ENCODE measurements around the gene LIN37.
"Not testable (repeated sequence)": the region's sequence is repeated elsewhere in the genome, so short reads cannot be mapped to it uniquely, and the experiment has no call there.

Gene LIN37

DNA sequence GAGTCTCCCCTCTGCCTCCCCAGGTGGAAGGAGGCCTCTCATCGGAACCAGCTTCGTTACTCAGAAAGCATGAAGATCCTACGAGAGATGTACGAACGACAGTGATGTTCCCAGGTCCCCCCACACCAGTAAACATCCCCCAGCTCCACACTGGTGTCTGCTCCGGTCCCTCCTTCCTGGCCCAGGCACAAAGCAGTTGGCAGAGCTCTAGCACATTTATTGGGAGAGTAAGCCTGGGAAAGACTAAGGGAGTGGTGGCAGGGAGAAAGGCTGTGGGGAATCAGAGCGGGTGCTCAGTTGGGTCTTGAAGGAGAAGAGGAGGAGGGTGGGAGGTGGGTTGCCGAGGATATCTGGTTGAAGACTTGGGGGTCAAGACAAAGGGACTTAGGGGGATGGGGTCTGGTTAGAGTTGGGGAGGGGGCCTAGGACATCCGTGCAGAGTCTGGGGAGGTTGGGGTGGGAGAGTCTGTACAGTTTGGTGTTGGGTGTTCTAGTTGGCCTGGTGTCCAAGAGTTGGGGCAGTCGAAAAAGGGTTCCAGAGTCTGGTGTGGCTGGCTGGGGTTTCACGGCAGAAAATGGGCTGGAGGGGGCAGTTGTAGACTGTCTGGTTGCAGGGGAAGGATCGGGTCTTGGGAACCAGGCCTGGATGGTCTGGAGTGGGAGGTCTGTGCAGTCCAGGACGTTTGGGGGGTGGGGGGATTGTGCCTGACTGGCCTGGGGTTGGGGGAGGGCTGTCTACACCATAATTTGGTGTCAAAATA, 6.2 kb downstream of the LIN37 start:
- DNase-seq, result no peak

DNA sequence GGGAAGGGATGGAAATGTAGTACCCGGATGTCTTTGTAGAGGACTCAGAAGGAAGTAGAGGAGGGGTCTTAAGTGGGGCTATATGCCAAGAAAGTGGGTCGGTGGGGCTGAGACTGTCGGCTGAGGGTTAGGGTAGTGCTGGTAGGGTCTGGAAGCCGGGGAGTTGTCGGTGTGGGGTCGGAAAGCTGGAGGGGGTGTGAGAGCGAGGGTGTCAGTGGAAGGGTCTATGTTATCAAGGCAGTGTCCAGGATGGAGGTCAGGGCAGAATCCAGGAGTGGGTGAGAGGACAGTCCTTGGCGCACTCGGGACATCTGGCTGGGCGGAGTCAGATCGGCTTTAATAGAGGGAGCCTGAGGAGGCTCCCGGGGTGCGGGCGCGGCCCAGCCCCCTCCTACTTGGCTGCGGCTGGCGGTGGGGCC, 6.8 kb downstream of the LIN37 start:
- DNase-seq, result no peak

DNA sequence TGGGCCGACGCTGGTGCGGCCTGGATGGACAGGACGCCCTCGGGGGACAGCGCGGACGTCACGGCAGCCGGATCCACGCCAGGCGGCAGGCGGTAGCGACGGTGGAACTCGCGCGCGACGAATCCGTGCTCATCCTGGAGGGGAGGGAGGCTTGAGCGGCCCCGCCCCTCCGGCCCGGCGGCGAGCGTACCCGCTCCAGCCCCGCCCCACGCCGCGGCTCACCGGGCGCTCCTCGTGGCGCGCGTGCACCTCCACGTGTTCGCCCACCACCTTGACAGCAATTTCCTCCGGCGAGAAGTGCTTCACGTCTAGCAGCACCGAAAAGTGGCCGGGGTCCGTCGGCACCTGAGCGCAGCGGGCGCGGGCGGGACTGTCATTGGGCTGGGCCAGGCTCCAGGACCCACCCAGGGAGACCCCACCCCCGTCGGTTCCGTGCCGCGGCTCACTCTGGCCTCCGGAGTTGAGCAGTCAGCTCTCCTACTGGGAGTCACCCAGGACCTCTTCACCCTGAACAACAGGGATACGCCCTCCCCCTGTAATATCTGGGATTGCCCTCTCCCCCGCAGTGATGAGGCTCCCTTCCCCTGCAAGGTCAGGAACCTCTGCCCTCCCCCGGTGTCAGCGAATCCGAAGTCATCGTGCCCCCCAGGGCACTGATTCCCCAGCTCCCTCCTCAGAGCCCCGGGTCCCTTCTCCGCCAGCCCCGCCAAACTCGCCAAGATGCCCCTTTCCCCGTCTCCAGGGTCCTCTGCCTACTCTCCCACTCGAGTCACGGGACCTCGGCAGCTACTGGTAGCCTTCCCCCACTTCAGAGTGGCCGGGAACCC, 7.4 kb downstream of the LIN37 start:
- DNase-seq, result peak; percentile 71

DNA sequence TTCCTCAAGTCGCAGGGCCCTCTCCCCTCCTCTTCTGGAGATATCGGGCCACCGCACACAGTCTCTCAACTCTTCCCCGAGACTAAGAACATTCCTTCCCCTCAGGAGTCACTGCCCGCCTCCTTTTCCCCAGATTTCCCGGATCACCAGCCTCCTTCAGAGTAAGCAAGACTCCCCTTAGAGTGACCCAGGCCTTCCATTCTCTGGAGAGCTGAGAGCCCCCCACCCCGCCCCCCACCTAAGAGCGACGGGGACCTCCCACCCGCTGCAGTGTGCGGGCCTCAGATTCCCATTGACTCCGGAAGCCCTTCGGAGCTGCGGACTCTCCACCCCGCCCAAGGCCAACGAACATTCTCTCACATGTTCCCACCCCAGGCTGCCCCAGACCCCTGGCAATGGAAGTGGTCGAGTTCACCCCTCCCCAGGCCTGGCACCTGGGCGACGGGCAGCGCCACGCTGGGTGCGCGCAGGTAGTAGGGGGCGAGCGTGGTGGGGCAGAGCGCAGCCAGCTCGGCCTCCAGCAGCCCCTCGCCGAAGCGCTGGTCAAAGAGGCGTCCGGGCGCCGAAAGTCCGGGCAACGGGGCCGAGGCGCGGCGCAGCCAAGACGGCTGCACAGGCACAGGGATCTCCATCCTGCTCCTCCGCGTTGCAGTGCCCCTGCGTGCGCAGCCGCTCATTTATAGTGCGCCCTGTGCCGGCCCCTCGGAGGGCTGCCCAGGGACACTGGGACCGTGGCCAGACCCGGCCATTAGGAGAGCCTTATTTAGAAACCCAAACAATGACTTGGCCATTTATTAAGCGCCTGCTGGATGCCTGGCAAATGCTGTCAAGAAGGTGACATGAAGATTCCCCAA, 8.2 kb downstream of the LIN37 start, which contains the start of gene HSPB6:
TSS of gene HSPB6 (minus strand) at position 653 of the 854 bp plus-strand sequence. CDS start at position 632, 21 bp downstream.
- DNase-seq, result no peak

DNA sequence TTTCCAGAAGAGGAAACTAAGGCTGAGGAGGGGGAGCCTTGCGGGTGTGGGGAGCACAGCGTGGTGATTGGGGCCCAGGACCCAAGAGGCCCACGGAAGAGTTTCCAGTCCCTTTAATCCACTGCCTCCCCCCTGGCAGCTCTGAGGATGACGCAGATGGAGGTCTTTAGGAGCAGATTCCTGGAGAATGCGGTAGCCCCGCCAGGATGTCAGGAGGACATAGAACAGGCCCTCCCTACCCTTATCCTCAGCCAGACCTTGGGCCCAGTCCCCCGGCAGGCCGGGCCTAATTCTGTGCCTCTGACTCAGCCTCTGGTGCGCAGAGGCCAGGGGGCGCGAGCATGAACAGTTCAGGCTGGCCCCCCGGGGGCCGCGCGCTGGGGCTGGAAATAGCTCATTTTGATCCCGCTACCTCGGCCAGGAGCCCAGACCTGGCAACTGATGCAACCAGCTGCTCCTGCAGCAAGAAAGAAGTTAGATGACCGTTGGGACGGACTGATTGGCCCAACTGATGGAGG, 8.9 kb downstream of the LIN37 start:
- DNase-seq, result peak; percentile 10

DNA sequence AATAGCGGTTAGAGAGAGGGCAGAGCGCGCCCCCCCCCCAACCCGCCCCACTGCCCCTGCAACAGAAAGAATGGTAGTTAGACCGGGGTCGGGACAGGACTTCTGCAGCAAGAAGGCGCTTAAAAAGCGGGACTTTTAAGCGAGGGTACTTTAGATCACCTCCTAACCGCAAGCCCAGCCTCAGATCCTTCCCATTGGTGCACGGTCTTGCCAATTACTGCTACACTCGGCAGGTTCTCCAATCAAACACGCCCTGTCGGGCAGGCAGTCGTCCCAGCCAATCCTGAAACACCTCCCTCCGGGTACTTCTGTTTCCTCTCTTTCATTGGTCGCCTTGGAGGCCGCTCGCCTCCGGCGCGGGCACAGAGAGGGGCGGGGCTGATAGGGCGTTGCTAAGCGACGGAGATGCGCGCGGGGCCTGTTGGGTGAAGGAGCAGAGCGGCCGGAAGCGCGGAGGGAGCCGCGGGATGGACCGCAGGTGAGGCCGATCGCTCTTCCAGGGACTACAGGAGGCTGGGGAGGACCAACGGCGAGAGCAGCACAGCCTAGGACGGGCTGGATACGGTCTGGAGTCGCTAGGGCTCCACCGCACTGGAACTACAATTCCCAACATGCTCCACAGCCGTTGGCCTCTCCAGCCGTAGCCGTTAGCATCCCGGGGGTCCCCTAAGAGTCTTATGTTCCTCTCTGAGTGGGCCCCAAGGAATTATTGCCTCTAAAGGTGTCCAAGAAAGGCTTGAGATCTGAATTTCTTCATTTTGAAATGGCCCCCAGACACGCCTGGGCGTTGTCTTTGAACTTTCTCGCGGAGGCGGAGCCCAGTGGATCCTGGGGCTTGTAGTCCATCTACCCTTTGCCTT, 9.6 kb downstream of the LIN37 start, which contains the start of gene PROSER3:
TSS of gene PROSER3 (plus strand) at position 428 of the 860 bp plus-strand sequence. CDS start at position 468, 40 bp downstream.
- DNase-seq, result peak; percentile 100

DNA sequence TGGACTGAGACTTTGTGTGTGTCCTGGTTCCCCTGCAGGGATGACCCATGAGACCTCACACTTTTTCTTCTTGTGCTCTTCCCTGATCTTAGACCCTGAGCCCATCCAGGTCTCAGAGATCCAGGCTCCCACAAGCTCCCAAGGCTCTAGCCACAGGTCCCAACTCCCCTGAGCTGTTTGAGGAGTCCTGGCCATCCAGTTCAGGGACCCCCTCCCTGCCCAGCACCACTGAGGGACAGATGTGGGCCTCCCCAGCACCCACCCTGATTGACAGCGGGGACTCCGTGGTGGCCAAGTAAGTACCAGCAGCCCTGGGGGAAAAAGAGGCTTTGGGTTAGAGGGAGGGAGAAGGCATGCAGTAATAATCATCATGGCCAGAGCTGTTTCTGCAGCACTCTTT, 11.3 kb downstream of the LIN37 start:
- DNase-seq, result no peak

DNA sequence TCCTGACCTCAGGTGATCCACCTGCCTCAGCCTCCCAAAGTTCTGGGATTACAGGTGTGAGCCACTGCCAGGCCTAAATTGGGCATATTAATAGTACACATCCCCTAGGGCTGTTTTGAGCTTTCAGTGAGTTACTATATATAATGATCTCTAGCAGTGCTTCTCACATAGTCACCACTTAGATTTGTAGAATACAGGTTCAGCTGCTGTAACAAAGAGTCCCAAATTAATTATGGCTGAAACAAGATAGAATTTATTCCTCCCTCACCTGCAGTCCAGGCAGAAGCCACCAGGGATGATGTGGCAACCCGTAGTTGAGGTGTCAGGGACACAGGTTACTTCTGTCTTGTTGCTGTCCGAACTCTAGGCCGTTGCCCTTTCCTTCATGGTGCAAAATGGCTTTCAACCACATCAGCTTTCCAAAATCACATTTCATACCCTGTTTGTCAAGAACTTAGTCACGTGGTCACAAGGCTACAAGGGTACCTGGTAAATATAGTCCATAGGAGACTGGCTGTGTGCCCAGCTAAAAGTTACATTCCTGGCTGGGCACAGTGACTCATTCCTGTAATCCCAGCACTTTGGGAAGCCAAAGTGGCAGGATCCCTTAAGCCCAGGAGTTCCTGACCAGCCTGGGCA, 12.5 kb downstream of the LIN37 start:
- DNase-seq, result no peak

DNA sequence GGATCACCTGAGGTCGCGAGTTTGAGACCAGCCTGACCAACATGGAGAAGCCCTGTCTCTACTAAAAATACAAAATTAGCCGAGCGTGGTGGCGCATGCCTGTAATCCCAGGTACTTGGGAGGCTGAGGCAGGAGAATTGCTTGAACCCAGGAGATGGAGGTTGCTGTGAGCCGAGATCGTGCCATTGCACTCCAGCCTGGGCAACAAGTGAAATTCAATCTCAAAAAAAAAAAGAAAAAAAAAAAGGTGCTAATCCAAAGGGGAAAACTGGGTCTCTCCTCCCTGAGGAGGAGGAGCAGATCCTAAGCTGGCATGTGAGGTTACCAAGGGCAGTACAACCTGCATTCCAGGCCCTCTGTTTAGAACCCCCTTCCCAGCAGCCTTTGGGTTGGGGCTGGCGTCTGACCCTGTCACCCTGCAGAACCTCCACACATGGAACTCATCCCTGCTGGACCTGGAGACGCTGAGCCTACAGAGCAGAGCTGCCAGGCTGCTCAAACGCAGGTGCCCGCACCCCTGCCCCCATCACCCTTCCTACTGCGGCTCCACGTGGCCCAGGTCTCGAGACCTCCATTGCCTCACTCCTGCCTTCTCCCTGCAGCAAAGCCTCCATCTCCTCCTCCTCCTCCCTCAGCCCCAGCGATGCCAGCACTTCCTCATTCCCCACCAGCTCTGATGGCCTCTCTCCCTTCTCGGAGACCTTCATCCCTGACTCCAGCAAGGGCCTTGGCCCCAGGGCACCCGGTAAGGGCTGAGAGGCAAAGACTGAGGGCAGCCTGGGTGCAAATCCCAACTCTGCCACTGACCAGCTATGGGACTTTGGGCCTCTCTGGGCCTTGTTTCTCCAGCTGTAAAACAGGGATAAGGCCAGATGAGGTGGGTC, 16.3 kb downstream of the LIN37 start:
- DNase-seq, result no peak

DNA sequence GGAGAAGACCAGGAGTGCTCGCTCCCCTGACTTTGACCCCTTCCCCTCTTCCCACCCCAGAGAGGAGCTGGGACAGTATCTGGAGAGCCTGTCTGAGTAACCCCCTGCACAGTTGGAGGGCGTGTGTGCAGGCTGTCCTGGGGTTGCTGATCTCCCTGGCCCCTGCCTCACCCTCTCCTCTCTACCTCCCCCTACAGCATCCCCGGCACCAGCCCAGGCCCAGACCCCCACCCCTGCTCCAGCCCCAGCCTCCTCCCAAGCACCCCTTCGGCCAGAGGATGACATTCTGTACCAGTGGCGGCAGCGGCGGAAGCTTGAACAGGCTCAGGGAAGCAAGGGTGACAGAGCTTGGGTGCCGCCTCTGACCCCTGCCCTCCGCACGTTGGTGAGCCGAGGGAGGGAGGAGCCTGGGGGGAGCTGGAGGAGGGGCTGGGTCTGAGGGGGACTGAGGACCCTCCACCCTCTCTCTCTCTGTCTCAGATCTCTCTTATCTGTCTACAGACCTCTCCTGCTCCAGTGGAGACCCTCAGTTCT, 18.3 kb downstream of the LIN37 start:
- DNase-seq, result no peak

DNA sequence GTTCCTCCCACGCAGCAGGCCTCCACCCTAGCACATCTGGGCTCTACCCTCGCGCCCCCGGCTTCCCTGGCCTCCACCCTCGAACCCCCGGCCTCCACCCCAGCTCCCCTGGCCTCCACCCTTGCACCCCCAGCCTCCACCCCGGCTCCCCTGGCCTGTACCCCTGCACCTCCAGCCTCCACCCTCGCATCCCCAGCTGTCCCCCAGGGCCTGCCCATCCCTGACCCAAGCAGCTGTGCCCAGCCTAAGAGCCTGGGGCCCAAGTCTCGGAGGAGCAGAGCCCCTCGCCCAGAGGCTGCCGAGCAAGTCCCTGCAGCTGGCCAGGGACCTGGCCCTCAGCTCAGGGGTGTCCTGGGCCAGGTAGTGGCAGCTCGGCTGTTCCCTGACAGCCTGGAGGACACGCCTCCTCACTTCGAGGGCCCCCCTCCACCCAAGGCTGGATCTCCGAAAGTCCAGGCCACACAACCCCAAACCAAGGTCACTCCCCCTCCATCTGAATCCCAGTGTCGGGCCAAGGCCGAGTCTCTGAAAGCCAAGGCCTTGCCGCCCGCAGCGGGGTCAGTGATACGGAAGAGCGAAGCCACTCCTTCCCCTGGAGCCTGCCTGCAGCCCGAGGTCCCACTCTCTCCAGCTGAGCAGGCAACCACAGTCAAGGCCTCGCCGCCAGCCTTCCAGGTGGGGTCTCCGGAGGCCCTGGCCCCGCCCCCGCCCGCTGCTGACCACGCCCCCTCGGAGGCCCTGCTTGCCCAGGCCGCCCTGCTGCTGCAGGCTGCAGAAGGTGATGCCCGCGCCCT, 19.1 kb downstream of the LIN37 start:
- DNase-seq, result no peak

DNA sequence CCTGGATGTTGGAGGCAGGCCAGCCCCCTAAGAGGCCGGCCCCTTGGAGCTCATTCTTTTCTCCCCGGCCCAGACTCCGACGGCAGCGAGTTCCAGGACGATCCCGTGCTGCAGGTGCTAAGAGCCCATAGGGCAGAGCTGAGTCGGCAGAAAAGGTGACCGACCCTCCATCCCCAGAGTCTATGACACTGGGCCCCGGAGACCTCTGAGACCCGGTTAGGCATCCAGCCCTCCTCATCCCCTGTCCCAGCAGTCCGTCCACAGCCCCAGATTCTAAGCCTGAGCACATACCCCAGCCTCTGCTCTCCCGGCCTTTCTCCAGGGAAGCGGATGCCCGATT, 19.7 kb downstream of the LIN37 start:
- DNase-seq, result no peak

DNA sequence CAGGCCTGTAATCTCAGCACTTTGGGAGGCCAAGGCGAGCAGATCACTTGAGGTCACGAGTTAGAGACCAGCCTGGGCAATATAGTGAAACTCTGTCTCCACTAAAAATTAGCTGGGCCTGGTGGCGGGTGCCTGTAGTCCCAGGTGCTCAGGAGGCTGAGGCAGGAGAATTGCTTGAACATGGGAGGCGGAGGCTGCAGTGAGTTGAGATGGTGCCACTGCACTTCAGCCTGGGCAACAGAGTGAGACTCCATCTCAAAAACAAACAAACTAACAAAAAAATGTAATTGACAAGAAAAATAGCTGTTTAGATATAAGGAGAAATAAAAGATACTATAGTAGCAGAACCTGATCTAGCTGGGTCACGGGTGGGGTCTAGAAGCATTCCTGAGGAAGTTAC, 24.0 kb downstream of the LIN37 start:
- not testable (repeated sequence) for DNase-seq

DNA sequence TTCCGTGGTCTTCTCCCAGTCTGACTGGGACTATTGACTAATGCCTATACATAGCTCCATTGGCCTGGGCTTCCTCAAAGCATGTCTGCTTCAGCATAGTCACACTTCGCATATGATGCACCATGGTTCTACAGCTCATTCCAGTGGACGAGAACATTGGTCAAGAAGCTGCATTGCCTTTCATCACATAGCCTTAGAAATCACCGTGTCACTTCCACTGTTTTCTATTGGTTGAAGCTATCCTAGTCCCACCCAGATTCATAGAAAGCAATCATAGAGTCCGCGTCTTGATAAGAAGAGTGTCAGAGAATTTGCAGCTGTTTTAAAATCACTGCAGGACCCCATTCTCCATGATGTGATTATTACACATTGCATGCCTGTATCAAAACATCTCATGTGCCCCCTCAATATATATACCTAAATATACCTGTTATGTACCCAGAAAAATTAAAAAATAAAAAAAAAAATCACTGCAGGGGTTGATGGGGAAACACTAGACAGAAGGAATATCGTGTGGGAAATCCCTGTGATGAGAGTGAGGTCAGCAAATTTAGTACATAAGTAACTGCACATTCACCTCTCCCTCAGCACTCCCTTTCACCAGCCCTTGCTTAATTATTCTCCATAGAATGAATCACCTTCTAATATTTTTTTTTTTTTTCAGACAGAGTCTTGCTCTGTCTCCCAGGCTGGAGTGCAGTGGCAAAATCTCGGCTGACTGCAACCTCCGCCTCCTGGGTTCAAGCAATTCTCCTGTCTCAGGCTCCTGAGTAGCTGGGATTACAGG, 24.8 kb downstream of the LIN37 start:
- DNase-seq, result no peak

DNA sequence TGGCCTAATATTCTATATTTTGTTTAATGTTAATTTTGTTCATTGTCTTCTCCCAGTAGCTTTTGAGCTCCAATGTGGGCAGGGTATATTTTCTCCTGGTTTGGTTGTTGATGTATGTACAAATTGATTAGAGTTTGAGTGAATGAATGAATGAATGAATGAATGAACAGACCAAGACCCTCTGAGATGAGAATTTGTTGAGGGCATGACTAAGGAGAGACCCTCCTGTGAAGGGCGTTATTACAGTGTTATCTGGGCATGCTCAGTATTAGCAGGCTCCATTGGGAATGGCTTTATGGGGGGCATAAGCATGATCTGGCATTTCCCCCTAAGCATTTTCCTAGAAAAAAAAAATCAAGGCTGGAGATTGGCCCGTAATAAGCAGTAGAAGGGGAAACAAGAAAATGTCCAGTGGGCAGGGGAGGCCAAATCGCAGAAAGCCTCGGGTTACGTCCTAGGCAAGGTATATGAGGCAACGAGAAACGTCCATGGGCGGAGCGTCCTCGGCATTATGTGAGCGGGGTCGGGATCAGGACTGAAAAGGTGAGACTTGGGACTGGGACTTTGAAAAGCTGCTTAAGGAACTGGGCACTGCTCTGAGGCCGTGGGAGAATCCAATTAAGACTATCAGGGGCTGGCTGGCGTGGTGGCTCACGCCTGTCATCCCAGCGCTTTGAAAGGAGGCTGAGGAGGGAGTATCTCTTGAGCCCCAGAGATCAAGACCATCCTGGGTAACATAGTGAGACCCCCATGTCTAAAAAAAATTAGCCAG, 26.1 kb downstream of the LIN37 start:
- DNase-seq, result no peak

DNA sequence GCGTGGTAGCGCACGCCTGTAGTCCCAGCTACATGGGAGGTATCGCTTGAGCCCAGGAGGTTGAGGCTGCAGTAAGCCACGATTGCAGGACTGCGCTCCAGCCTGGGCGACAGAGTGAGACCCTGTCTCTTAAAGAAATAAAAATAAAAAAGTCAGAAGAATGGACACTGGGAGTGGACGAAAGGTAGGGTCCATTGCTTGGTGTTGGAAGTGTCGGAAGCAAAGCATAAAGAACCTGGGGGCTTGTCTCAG, 26.6 kb downstream of the LIN37 start:
- DNase-seq, result no peak

DNA sequence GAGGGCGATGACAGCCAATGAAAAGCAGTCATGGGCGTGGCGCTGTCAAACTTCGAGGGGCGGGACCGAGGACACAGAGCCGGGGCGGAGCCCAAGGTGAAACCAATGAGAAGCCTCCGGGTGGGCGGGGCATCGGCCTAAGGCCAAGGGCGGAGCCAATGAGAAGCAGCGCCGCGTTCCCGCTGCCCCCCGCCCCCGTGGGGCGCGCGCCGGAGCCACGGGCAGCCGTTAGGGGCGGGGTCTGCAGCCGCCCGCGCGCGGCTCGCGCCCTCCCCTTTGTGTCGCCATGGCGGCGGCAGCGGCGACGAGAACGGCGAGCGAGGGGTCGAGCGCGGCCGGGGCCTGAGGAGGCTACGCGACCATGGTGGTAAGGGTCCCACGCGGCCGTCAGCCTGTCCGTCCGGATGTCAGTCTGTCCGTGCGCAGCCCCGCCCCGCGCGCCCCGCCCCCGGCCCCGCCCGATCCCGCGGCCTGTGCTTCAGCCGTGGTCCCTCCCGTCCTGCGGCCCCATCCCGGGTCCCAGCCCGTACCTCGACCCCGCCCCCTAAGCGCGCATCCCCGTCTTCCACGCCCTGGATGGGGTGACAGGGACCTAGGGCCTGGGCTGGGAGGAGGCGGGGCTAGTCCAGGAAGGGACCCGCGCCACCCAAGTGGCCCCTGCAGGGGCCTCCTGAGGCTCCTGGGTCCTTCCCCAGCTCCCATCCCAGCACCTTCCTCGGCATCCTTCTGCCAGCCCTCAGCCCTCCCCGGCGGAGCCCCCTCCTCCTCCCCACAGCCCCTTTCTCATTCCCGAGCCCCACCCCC, 27.1 kb downstream of the LIN37 start, which contains the start of gene ARHGAP33:
TSS of gene ARHGAP33 (plus strand) at position 267 of the 804 bp plus-strand sequence. CDS start at position 362, 95 bp downstream.
- DNase-seq, result peak; percentile 99

Measured in CD4-positive, alpha-beta T cell treated with Interleukin-17A for 1 hour (primary cell).